GM23338 (cell line): ENCODE results near the gene RARRES2. TPM values are rescaled to one million over a fixed set of nuclear protein-coding genes. Genes with fewer than 3 reads are reported as not detected.

Experiments used
- ATAC-seq: fragments of 200-7000 bp; cut with Tn5 transposase; 3 replicates; pipeline ENCODE4 v1.9.1; 2020
- DNase-seq: peaks from one replicate; pipeline ENCODE4 v3.0.0-alpha.2; 2015; ENCODE audit warnings: low spot score
- H2AFZ ChIP-seq: fragments of 200-600 bp; sonication (generic); 2 replicates; pipeline ENCODE4 v1.8.0; 2016; ENCODE audit warnings: antibody characterized with exemption, mild to moderate bottlenecking, moderate library complexity
- H3F3A ChIP-seq: fragments of 200-600 bp; sonication (generic); replicated peaks from 2 replicates; pipeline ENCODE4 v1.8.0; 2017; ENCODE audit warnings: antibody characterized with exemption, mixed run types, low read depth
- H3K27ac ChIP-seq: fragments of 200-600 bp; sonication (generic); 2 replicates; pipeline ENCODE4 v1.6.1; 2016; ENCODE audit warnings: low read depth
- H3K27me3 ChIP-seq: fragments of 200-600 bp; sonication (generic); 2 replicates; pipeline ENCODE4 v1.8.0; 2016; ENCODE audit warnings: mild to moderate bottlenecking, mixed run types, moderate library complexity; ENCODE audit not compliant: insufficient read depth
- H3K36me3 ChIP-seq: fragments of 200-600 bp; sonication (generic); 2 replicates; pipeline ENCODE4 v1.8.0; 2016; ENCODE audit warnings: mild to moderate bottlenecking; ENCODE audit not compliant: insufficient read depth
- H3K4me1 ChIP-seq: fragments of 200-600 bp; sonication (generic); 2 replicates; pipeline ENCODE4 v1.8.0; 2016; ENCODE audit warnings: mild to moderate bottlenecking, moderate library complexity; ENCODE audit not compliant: insufficient read depth
- H3K4me2 ChIP-seq: fragments of 200-600 bp; sonication (generic); 2 replicates; pipeline ENCODE4 v1.7.1; 2017; ENCODE audit warnings: mixed run types
- H3K4me3 ChIP-seq: fragments of 200-600 bp; sonication (generic); 2 replicates; pipeline ENCODE4 v1.6.1; 2016; ENCODE audit warnings: mixed run types
- H3K79me2 ChIP-seq: fragments of 200-600 bp; sonication (generic); replicated peaks from 2 replicates; pipeline ENCODE4 v1.8.0; 2017; ENCODE audit warnings: mild to moderate bottlenecking; ENCODE audit not compliant: insufficient read depth
- H3K9me2 ChIP-seq: fragments of 200-600 bp; sonication (generic); 2 replicates; pipeline ENCODE4 v1.8.0; 2017; ENCODE audit not compliant: insufficient read depth
- H4K20me1 ChIP-seq: fragments of 200-600 bp; sonication (generic); replicated peaks from 2 replicates; pipeline ENCODE4 v1.8.0; 2017; ENCODE audit warnings: mild to moderate bottlenecking; ENCODE audit not compliant: insufficient read depth
- H3K27ac Mint-ChIP-seq: 2 replicates; pipeline ENCODE4 v1.8.0; 2020; ENCODE audit warnings: inconsistent platforms, mild to moderate bottlenecking, moderate library complexity, mixed read lengths
- H3K27me3 Mint-ChIP-seq: 3 replicates; pipeline ENCODE4 v1.8.0; 2022; ENCODE audit warnings: low read depth, mild to moderate bottlenecking, moderate library complexity, mixed read lengths, inconsistent platforms; ENCODE audit not compliant: insufficient read depth, poor library complexity
- H3K36me3 Mint-ChIP-seq: 3 replicates; pipeline ENCODE4 v1.8.0; 2021; ENCODE audit warnings: low read depth, mild to moderate bottlenecking, inconsistent platforms, moderate library complexity, mixed read lengths
- H3K4me1 Mint-ChIP-seq: 3 replicates; pipeline ENCODE4 v1.8.0; 2020; ENCODE audit warnings: mild to moderate bottlenecking, inconsistent platforms, mixed read lengths
- H3K4me3 Mint-ChIP-seq: 3 replicates; pipeline ENCODE4 v1.8.0; 2021; ENCODE audit warnings: moderate library complexity, mild to moderate bottlenecking, inconsistent platforms, mixed read lengths
- H3K9me3 Mint-ChIP-seq: 3 replicates; pipeline ENCODE4 v1.8.0; 2020; ENCODE audit warnings: moderate library complexity, mild to moderate bottlenecking, inconsistent platforms, mixed read lengths
- CTCF ChIP-seq, 2 experiments: fragments of 200-600 bp in 1 of 2; sonication (generic) in 1 of 2; conservative IDR thresholded peaks; 2 replicates each; pipeline versions ENCODE4 v1.5.1 to v1.6.1; 2016 to 2017; ENCODE audit warnings: antibody characterized with exemption in 2 of 2, low read depth in 2 of 2, mild to moderate bottlenecking in 2 of 2, moderate library complexity in 1 of 2
- EZH2 ChIP-seq: fragments of 200-600 bp; sonication (generic); IDR thresholded peaks from one replicate; pipeline ENCODE4 v1.8.0; 2017; ENCODE audit warnings: antibody characterized with exemption, mild to moderate bottlenecking, low read depth; ENCODE audit not compliant: unreplicated experiment
- JUNB ChIP-seq: IDR thresholded peaks from one replicate; pipeline ENCODE4 v1.6.1; 2016; ENCODE audit warnings: antibody characterized with exemption; ENCODE audit not compliant: unreplicated experiment
- POLR2AphosphoS5 ChIP-seq: IDR thresholded peaks from 2 replicates; pipeline ENCODE4 v1.6.1; 2016; ENCODE audit warnings: antibody characterized with exemption, low read depth
- STAT1 ChIP-seq: IDR thresholded peaks from one replicate; pipeline ENCODE4 v1.6.1; 2016; ENCODE audit warnings: antibody characterized with exemption; ENCODE audit not compliant: unreplicated experiment
- ZNF331 ChIP-seq: fragments of 250-450 bp; sonication (Bioruptor Pico); IDR thresholded peaks from 2 replicates; pipeline ENCODE4 v1.5.0; 2020; ENCODE audit warnings: low read depth, mild to moderate bottlenecking, moderate library complexity
- polyA plus RNA-seq: library from polyadenylated mRNA; unstranded; fragments of >200 nt; fragmentation: Nextera tagmentation; extraction: Ambion mirVana; gene quantifications from 2 replicates; pipeline ENCODE4 v1.2.1, GENCODE V29; 2016
- total RNA-seq: library from RNA; depleted of rRNA; stranded (reverse); fragments of >200 nt; shearing (Covaris generic); gene quantifications from 2 replicates; pipeline ENCODE4 v1.2.3, GENCODE V29; 2014
- TF ChIP-seq, protein P1 (sequence below): IDR thresholded peaks from 2 replicates; pipeline ENCODE4 v1.6.1; 2016; ENCODE audit warnings: antibody characterized with exemption

RARRES2 gene
- total and polyA plus RNA-seq, 2 experiments from 2014 or later: 169 to 314 TPM

GRCh38 chr7:150380463-150380862 lies 39.0 kb upstream of the RARRES2 start:
- Histone ChIP-seq H4K20me1 (no peaks in the 10 kb centered on the region; the same call in none of the 2 replicates), H3K4me3 (peak overlapping the region; percentile 98), H3K36me3 (no peaks in the 10 kb centered on the region), H3K27ac (peak overlapping the region; percentile 93; the same call in 1 of the 2 replicates), H3K27me3 (no peaks in the 10 kb centered on the region), H3K9me2 (no peaks in the 10 kb centered on the region), H3F3A (peaks cover 50% of the 10 kb centered on the region), H3K4me1 (peaks cover 75% of the 10 kb centered on the region), H3K4me2 (peak overlapping the region; percentile 98), H2AFZ (no peak overlapping the region), H3K79me2 (peaks cover 52% of the 10 kb centered on the region)
- Mint-ChIP-seq H3K4me1 (peaks cover 79% of the 10 kb centered on the region), H3K27me3 (peaks cover 27% of the 10 kb centered on the region), H3K9me3 (no peaks in the 10 kb centered on the region), H3K27ac (peak overlapping the region; percentile 86), H3K4me3 (peak overlapping the region; percentile 88), H3K36me3 (peaks cover 11% of the 10 kb centered on the region)
- TF ChIP-seq POLR2AphosphoS5 (0 out of 2 replicates have a peak, but pooled peaks have one; percentile 2), CTCF (conservative IDR thresholded peaks at IDR 0.05; ENCODE audit: low read depth in 2 of 2) (no peak)
- no peak for DNase-seq
- ATAC-seq: no peak

DNA sequence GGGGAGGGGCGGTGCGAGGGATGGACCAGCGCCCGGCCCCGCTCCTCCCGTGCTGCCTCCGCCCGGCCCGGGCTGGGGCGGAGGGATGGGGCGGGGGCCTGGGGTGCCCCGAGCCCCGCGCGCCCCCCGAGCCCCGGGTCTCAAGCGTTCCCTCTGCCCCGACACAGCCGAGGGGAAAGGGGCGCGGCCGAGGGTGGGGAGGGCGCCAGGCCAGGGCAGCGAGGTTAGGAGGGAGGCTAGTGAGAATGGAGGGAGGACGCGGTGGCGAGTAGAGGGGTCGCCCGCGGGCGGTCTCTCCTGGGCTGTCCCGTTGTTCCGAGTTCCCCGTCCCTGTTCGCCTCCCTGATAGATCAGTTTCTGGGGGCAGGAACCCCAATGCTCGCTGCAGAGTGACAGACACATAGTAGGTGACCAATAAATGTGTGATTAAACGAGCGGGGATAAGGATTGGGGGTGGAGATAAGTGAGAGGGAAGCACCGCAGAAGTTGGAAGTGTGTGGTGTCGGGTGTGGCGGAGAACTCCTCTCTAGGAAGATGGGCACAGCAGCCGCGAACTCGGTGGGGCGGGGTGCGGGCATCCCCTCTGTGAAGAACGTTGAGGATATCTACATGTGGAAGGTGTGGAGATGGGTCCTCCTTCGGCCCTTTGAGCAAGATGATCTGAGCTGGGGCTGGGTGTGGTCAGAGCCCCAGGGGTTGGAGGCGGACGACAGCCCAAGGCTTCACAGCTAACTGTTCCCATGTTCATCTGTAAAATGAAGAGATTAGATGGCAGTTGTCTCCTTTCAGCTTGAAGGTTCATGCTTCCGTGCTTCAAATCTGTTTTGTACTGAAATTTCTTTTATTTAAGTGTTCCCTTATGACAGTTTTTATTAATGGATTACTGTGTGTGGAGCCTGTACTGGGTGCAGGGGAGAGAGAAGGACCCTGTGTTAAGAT lies 38.3 kb upstream of the RARRES2 start:
- peaks cover 68% of the 10 kb centered on the region for H3K4me1 ChIP-seq
- peaks cover 29% of the 10 kb centered on the region for H3K27me3 Mint-ChIP-seq
- H3K36me3 Mint-ChIP-seq: peaks cover 14% of the 10 kb centered on the region
- peaks cover 46% of the 10 kb centered on the region for H3K79me2 ChIP-seq
- H3K27ac Mint-ChIP-seq: peak overlapping the region; percentile 86
- no peaks in the 10 kb centered on the region for H3K9me3 Mint-ChIP-seq
- H4K20me1 ChIP-seq: no peaks in the 10 kb centered on the region; the same call in none of the 2 replicates
- peak overlapping the region; percentile 93 for H3K27ac ChIP-seq
- ATAC-seq (peak; percentile 0), DNase-seq (no peak)
- H3K4me2 ChIP-seq: peak overlapping the region; percentile 98
- peak overlapping the region; percentile 88 for H3K4me3 Mint-ChIP-seq
- H3K9me2 ChIP-seq: no peaks in the 10 kb centered on the region
- TF ChIP-seq JUNB (no peak), EZH2 (no peak), POLR2AphosphoS5 (0 out of 2 replicates have a peak, but pooled peaks have one; percentile 9), STAT1 (no peak), ZNF331 (CRISPR knock-in tag) (no peak)
- TF ChIP-seq, protein P1, sequence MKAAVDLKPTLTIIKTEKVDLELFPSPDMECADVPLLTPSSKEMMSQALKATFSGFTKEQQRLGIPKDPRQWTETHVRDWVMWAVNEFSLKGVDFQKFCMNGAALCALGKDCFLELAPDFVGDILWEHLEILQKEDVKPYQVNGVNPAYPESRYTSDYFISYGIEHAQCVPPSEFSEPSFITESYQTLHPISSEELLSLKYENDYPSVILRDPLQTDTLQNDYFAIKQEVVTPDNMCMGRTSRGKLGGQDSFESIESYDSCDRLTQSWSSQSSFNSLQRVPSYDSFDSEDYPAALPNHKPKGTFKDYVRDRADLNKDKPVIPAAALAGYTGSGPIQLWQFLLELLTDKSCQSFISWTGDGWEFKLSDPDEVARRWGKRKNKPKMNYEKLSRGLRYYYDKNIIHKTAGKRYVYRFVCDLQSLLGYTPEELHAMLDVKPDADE: no peak
- no peaks in the 10 kb centered on the region for H3K27me3 ChIP-seq
- H2AFZ ChIP-seq: 0 out of 2 replicates have a peak overlapping the region, but pooled peaks have one; percentile 28
- no peaks in the 10 kb centered on the region for H3K36me3 ChIP-seq
- H3F3A ChIP-seq: peaks cover 50% of the 10 kb centered on the region
- H3K4me1 Mint-ChIP-seq: peaks cover 78% of the 10 kb centered on the region
- H3K4me3 ChIP-seq: peak overlapping the region; percentile 98
